SK-N-SH (cell line): ENCODE data around the gene TSEN15. TPM values are rescaled to one million over a fixed set of nuclear protein-coding genes. Genes with fewer than 3 reads are reported as not detected.

ENCODE experiments used
- CTCF ChIA-PET: fragments of 300-600, 350-600 bp; formaldehyde crosslinking; extraction: SDS; loops from one replicate; lab custom pipeline; 2021; lab: Yijun Ruan, JAX
- POLR2A ChIA-PET: fragments of 350-600 bp; sonication (Branson Sonifier 250); formaldehyde crosslinking; extraction: SDS; loops from one replicate; lab custom pipeline; 2020; ENCODE audit warnings: antibody characterized with exemption, inconsistent platforms; lab: Yijun Ruan, JAX
- DNase-seq: peaks from one replicate; pipeline ENCODE4 v3.0.0; 2012
- H2AFZ ChIP-seq: fragments of 200-600 bp; sonication (generic); 2 replicates; pipeline ENCODE4 v1.8.1; 2016; ENCODE audit warnings: antibody characterized with exemption, mild to moderate bottlenecking, low read depth
- H3F3A ChIP-seq: fragments of 200-600 bp; sonication (generic); replicated peaks from 2 replicates; pipeline ENCODE3; 2016; ENCODE audit warnings: antibody characterized with exemption, mild to moderate bottlenecking; ENCODE audit not compliant: insufficient read depth
- H3K27ac ChIP-seq, 2 experiments: fragments of 200-500 bp in 1 of 2; fragments of 200-600 bp in 1 of 2; sonication (Bioruptor generic) in 1 of 2; sonication (generic), shearing (Covaris generic) in 1 of 2; 2 replicates each; pipeline versions ENCODE4 v1.5.1 to v1.6.1; 2014 to 2016; ENCODE audit warnings: low read depth in 2 of 2, inconsistent platforms in 1 of 2, low read length in 1 of 2, mild to moderate bottlenecking in 1 of 2, mixed read lengths in 1 of 2
- H3K27me3 ChIP-seq: fragments of 200-600 bp; sonication (generic), shearing (Covaris generic); 2 replicates; pipeline ENCODE4 v1.6.1; 2016; ENCODE audit warnings: mixed run types; ENCODE audit not compliant: insufficient read depth
- H3K36me3 ChIP-seq, 2 experiments: fragments of 200-500 bp in 1 of 2; fragments of 200-600 bp in 1 of 2; sonication (Bioruptor generic) in 1 of 2; sonication (generic) in 1 of 2; replicated peaks in 1 of 2; 2 replicates each; pipeline versions ENCODE3 to v1.5.1; 2014 to 2016; ENCODE audit warnings: low read length in 1 of 2, mild to moderate bottlenecking in 1 of 2; ENCODE audit not compliant: insufficient read depth in 2 of 2, control insufficient read depth in 1 of 2
- H3K4me1 ChIP-seq, 2 experiments: fragments of 200-500 bp in 1 of 2; fragments of 200-600 bp in 1 of 2; sonication (Bioruptor generic) in 1 of 2; sonication (generic), shearing (Covaris generic) in 1 of 2; 2 replicates each; pipeline versions ENCODE4 v1.5.1 to v1.6.1; 2014 to 2016; ENCODE audit warnings: low read depth in 1 of 2, low read length in 1 of 2, mixed run types in 1 of 2; ENCODE audit not compliant: insufficient read depth in 2 of 2, control insufficient read depth in 1 of 2
- H3K4me2 ChIP-seq: fragments of 200-600 bp; sonication (generic), shearing (Covaris generic); 2 replicates; pipeline ENCODE4 v1.6.1; 2017; ENCODE audit warnings: mixed run types
- H3K4me3 ChIP-seq, 2 experiments: fragments of 200-500 bp in 1 of 2; fragments of 200-600 bp in 1 of 2; sonication (Bioruptor generic) in 1 of 2; sonication (generic), shearing (Covaris generic) in 1 of 2; 2 replicates each; pipeline versions ENCODE4 v1.5.1 to v1.8.1; 2014 to 2016; ENCODE audit warnings: low read depth in 2 of 2, inconsistent platforms in 1 of 2, low read length in 1 of 2, mild to moderate bottlenecking in 1 of 2, mixed read lengths in 1 of 2, moderate library complexity in 1 of 2
- H3K79me2 ChIP-seq: fragments of 200-600 bp; sonication (generic); 2 replicates; pipeline ENCODE4 v1.8.1; 2017; ENCODE audit warnings: mild to moderate bottlenecking; ENCODE audit not compliant: insufficient read depth
- H3K9ac ChIP-seq: fragments of 200-600 bp; sonication (generic); 2 replicates; pipeline ENCODE4 v1.6.1; 2017; ENCODE audit warnings: mixed run types
- H3K9me2 ChIP-seq: fragments of 200-600 bp; sonication (generic); 2 replicates; pipeline ENCODE4 v1.6.1; 2017; ENCODE audit warnings: mixed run types
- H3K9me3 ChIP-seq: fragments of 200-600 bp; sonication (generic); 2 replicates; pipeline ENCODE4 v1.6.1; 2017; ENCODE audit warnings: mixed run types, mild to moderate bottlenecking, moderate library complexity
- H4K20me1 ChIP-seq: fragments of 200-600 bp; sonication (generic); 2 replicates; pipeline ENCODE4 v1.6.1; 2017; ENCODE audit warnings: mild to moderate bottlenecking, mixed run types; ENCODE audit not compliant: insufficient read depth
- CHD2 ChIP-seq: fragments of 150-350 bp; IDR thresholded peaks from 2 replicates; pipeline ENCODE4 v1.6.1; 2018; ENCODE audit warnings: low read length; ENCODE audit not compliant: partially characterized antibody
- CTCF ChIP-seq: fragments of 200-600 bp; sonication (generic); IDR thresholded peaks from 2 replicates; pipeline ENCODE4 v1.6.1; 2017; ENCODE audit warnings: antibody characterized with exemption, mild to moderate bottlenecking, moderate library complexity
- EZH2phosphoT487 ChIP-seq: fragments of 200-600 bp; sonication (generic); IDR thresholded peaks from 2 replicates; pipeline ENCODE4 v1.6.1; 2017; ENCODE audit warnings: low read depth, mixed run types, mild to moderate bottlenecking, antibody characterized with exemption, moderate library complexity, borderline replicate concordance
- FOXJ3 ChIP-seq: sonication (generic); formaldehyde crosslinking; IDR thresholded peaks from 2 replicates; pipeline ENCODE4 v1.5.1; 2020; ENCODE audit warnings: mild to moderate bottlenecking, missing genetic modification reagents
- FOXM1 ChIP-seq: IDR thresholded peaks from 2 replicates; pipeline ENCODE4 v1.4.0; 2012; ENCODE audit warnings: low read depth, mild to moderate bottlenecking
- GABPA ChIP-seq: IDR thresholded peaks from 2 replicates; pipeline ENCODE4 v1.4.0; 2012; ENCODE audit warnings: low read depth, mild to moderate bottlenecking
- GATA2 ChIP-seq: sonication (generic); formaldehyde crosslinking; IDR thresholded peaks from 2 replicates; pipeline ENCODE4 v1.5.0; 2020; ENCODE audit warnings: mild to moderate bottlenecking, missing genetic modification reagents
- JUND ChIP-seq: IDR thresholded peaks from 2 replicates; pipeline ENCODE4 v1.4.0; 2012
- MAX ChIP-seq: IDR thresholded peaks from 2 replicates; pipeline ENCODE4 v1.4.0; 2012; ENCODE audit warnings: low read depth
- MXI1 ChIP-seq: IDR thresholded peaks from 2 replicates; pipeline ENCODE4 v1.6.1; 2012; ENCODE audit warnings: mild to moderate bottlenecking, low read depth, low read length, improper control_type of control experiment
- NRF1 ChIP-seq: IDR thresholded peaks from 2 replicates; pipeline ENCODE4 v1.6.1; 2012; ENCODE audit warnings: low read depth, mild to moderate bottlenecking, low read length
- POLR2AphosphoS5 ChIP-seq: IDR thresholded peaks from 2 replicates; pipeline ENCODE4 v1.6.1; 2012; ENCODE audit warnings: low read depth, low read length
- RAD21 ChIP-seq: IDR thresholded peaks from 2 replicates; pipeline ENCODE4 v1.6.1; 2012; ENCODE audit warnings: mild to moderate bottlenecking, low read length
- REST ChIP-seq: IDR thresholded peaks from 2 replicates; pipeline ENCODE4 v1.6.1; 2012; ENCODE audit warnings: mild to moderate bottlenecking, low read depth, low read length, moderate library complexity
- SIN3A ChIP-seq: IDR thresholded peaks from 2 replicates; pipeline ENCODE4 v1.6.1; 2012; ENCODE audit warnings: low read depth, mild to moderate bottlenecking, low read length, moderate library complexity, borderline replicate concordance
- SMC3 ChIP-seq: IDR thresholded peaks from 2 replicates; pipeline ENCODE4 v1.6.1; 2012; ENCODE audit warnings: low read depth, low read length, improper control_type of control experiment
- TAF1 ChIP-seq: IDR thresholded peaks from 2 replicates; pipeline ENCODE4 v1.6.1; 2012; ENCODE audit warnings: low read depth, mild to moderate bottlenecking, low read length, moderate library complexity, borderline replicate concordance
- TCF12 ChIP-seq: IDR thresholded peaks from 2 replicates; pipeline ENCODE4 v1.4.0; 2012
- TEAD4 ChIP-seq: IDR thresholded peaks from 2 replicates; pipeline ENCODE4 v1.4.0; 2012; ENCODE audit warnings: mild to moderate bottlenecking, borderline replicate concordance; ENCODE audit not compliant: insufficient read depth
- YY1 ChIP-seq: IDR thresholded peaks from 2 replicates; pipeline ENCODE4 v1.4.0; 2012; ENCODE audit warnings: low read depth, mild to moderate bottlenecking
- WGBS: methylation state at CpG from one replicate; pipeline ENCODE4 v1.1.6; 2017; ENCODE audit warnings: low lambda C conversion rate; 5-methylcytosine and 5-hydroxymethylcytosine counted together
- polyA plus RNA-seq, 3 experiments: library from polyadenylated mRNA; depleted of rRNA; stranded (reverse); fragments of >200 nt; gene quantifications; 2 replicates each; pipeline ENCODE4 v1.2.3, GENCODE V29; 2012
- TF ChIP-seq, protein P1 (sequence below): IDR thresholded peaks from 2 replicates; pipeline ENCODE4; 2012
- TF ChIP-seq, protein P2 (sequence below): fragments of 150-350 bp; IDR thresholded peaks from 2 replicates; pipeline ENCODE4 v1.6.1; 2016; ENCODE audit warnings: mild to moderate bottlenecking, low read depth, low read length

Gene TSEN15
- 28.4 and 29.0 TPM in 2 replicates for polyA plus RNA-seq (2012; rRNA removed)
- 29.9 and 33.7 TPM in 2 replicates for polyA plus RNA-seq (2012; cell fraction: cytosol; rRNA removed)
- 21.6 and 24.2 TPM in 2 replicates for polyA plus RNA-seq (2012; cell fraction: nucleus; rRNA removed)

GRCh38 chr1:184051485-184052193, at the start of gene TSEN15:
Gene TSEN15 (plus strand): TSS chr1:184051730. CDS start chr1:184051756, 26 bp downstream.
- CTCF ChIA-PET: interaction anchor here (1.3 to 2.1 kb wide), 4 partner anchors 9 to 417 kb away, joined by 3 to 5 read pairs (median 4); no protein-coding TSS in a partner anchor
- Histone ChIP-seq H3K9me3 (no peaks in the 10 kb centered on the region), H3K9me2 (no peaks in the 10 kb centered on the region)

More at GRCh38 chr1:184051485-184052193, at the start of gene TSEN15:
- peak; percentile 67 for TF ChIP-seq CHD2
- peak; percentile 61 for TF ChIP-seq GABPA
- no peak for TF ChIP-seq CTCF
- peak; percentile 95 for TF ChIP-seq TAF1
- TF ChIP-seq FOXJ3 (CRISPR knock-in tag): no peak
- peak; percentile 85 for TF ChIP-seq MAX
- TF ChIP-seq, protein P1, sequence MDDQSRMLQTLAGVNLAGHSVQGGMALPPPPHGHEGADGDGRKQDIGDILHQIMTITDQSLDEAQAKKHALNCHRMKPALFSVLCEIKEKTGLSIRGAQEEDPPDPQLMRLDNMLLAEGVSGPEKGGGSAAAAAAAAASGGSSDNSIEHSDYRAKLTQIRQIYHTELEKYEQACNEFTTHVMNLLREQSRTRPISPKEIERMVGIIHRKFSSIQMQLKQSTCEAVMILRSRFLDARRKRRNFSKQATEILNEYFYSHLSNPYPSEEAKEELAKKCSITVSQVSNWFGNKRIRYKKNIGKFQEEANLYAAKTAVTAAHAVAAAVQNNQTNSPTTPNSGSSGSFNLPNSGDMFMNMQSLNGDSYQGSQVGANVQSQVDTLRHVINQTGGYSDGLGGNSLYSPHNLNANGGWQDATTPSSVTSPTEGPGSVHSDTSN: no peak; the same call in 1 of the 2 replicates
- TF ChIP-seq GATA2 (CRISPR knock-in tag): 0 out of 2 replicates have a peak, but pooled peaks have one; percentile 30
- TF ChIP-seq REST: peak; percentile 48
- TF ChIP-seq RAD21: 0 out of 2 replicates have a peak, but pooled peaks have one; percentile 8
- 0 out of 2 replicates have a peak, but pooled peaks have one; percentile 12 for TF ChIP-seq JUND
- 0 out of 2 replicates have a peak, but pooled peaks have one; percentile 21 for TF ChIP-seq NRF1
- no peak for TF ChIP-seq FOXM1
- TF ChIP-seq EZH2phosphoT487: no peak
- TF ChIP-seq MXI1: peak; percentile 81
- no peak for TF ChIP-seq TEAD4
- peak; percentile 81 for TF ChIP-seq YY1
- TF ChIP-seq, protein P2, sequence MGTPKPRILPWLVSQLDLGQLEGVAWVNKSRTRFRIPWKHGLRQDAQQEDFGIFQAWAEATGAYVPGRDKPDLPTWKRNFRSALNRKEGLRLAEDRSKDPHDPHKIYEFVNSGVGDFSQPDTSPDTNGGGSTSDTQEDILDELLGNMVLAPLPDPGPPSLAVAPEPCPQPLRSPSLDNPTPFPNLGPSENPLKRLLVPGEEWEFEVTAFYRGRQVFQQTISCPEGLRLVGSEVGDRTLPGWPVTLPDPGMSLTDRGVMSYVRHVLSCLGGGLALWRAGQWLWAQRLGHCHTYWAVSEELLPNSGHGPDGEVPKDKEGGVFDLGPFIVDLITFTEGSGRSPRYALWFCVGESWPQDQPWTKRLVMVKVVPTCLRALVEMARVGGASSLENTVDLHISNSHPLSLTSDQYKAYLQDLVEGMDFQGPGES: no peak
- TF ChIP-seq TCF12: peak; percentile 43; the same call in 1 of the 2 replicates
- peak; percentile 80; the same call in 1 of the 2 replicates for TF ChIP-seq POLR2AphosphoS5
- peak; percentile 73; the same call in 1 of the 2 replicates for TF ChIP-seq SIN3A
- TF ChIP-seq SMC3: peak; percentile 21
- TF ChIP-seq, all 33 proteins: peak for 15
- H3K27me3 ChIP-seq: no peaks in the 10 kb centered on the region
- peaks cover 20 to 22% of the 10 kb centered on the region in 2 experiments for H3K4me1 ChIP-seq
- H3K27ac ChIP-seq: peak within 1 kb of the TSS; percentile 86 to 97
- peak within 1 kb of the TSS; percentile 89 for H3K9ac ChIP-seq
- under 1% methylated on average over 18 of the region's 54 CpGs for WGBS
- H3K4me3 ChIP-seq: peak within 1 kb of the TSS; percentile 94 to 99
- DNase-seq: peak; percentile 86
- peaks cover 16 to 24% of the 10 kb centered on the region in 2 experiments for H3K36me3 ChIP-seq
- peak within 1 kb of the TSS; percentile 99 for H2AFZ ChIP-seq
- H3F3A ChIP-seq: peaks cover 11% of the 10 kb centered on the region
- H4K20me1 ChIP-seq: no peaks in the 10 kb centered on the region
- peak within 1 kb of the TSS; percentile 91 for H3K4me2 ChIP-seq
- H3K79me2 ChIP-seq: peaks cover 39% of the 10 kb centered on the region
- POLR2A ChIA-PET: interaction anchor here (0.8 to 1.7 kb wide), 4 partner anchors 9 to 406 kb away, joined by 3 to 5 read pairs (median 4); partner anchors contain the start of gene C1orf21
